Activated naive CD8-positive, alpha-beta T cell treated with anti-CD3 and anti-CD28 coated beads, Interleukin-2, amount 50 U/mL, for 24 hours (primary cell): ENCODE measurements around the gene SLC25A47.

Experiments used
- ATAC-seq: fragments of 150-1000 bp; cut with Tn5 transposase; one replicate; pipeline ENCODE4 v1.10.0; 2021
- DNase-seq: peaks from one replicate; pipeline ENCODE4 v3.0.0; 2021
- H3K27ac Mint-ChIP-seq: one replicate; pipeline ENCODE4 v1.8.0; 2021; ENCODE audit warnings: mild to moderate bottlenecking, mixed read lengths
- H3K27me3 Mint-ChIP-seq: one replicate; pipeline ENCODE4 v1.8.0; 2021; ENCODE audit warnings: mixed read lengths
- H3K36me3 Mint-ChIP-seq: one replicate; pipeline ENCODE4 v1.8.0; 2021; ENCODE audit warnings: low read depth, mixed read lengths
- H3K4me1 Mint-ChIP-seq: one replicate; pipeline ENCODE4 v1.8.0; 2021; ENCODE audit warnings: mixed read lengths
- H3K4me3 Mint-ChIP-seq: one replicate; pipeline ENCODE4 v1.8.0; 2021; ENCODE audit warnings: mild to moderate bottlenecking, moderate library complexity, mixed read lengths
- H3K9me3 Mint-ChIP-seq: one replicate; pipeline ENCODE4 v1.8.0; 2021; ENCODE audit warnings: mixed read lengths

Gene SLC25A47

DNA sequence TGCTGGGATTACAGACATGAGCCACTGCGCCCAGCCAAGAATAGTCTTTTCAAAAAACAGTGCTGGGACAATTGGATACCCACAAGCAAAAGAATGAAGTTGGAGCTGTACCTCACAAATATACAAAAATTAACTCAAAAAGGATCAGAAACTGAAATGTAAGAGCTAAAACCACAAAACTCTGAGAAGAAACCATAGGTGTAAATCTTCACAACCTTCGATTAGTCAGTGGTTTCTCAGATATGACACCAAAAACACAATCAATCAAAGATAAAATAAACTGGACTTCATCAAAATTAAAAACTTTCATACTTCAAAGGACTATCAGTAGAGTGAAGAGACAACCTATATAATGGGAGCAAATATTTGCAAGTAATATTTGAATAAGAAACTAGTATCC is 35.3 kb downstream of the SLC25A47 start:
- H3K4me1 Mint-ChIP-seq: peaks cover 15% of the 10 kb centered on the region
- no peaks in the 10 kb centered on the region for H3K27me3 Mint-ChIP-seq
- H3K9me3 Mint-ChIP-seq: no peaks in the 10 kb centered on the region
- ATAC-seq: no peak
- H3K27ac Mint-ChIP-seq: no peak overlapping the region
- DNase-seq: no peak
- peaks cover 91% of the 10 kb centered on the region for H3K36me3 Mint-ChIP-seq
- H3K4me3 Mint-ChIP-seq: no peak overlapping the region

DNA sequence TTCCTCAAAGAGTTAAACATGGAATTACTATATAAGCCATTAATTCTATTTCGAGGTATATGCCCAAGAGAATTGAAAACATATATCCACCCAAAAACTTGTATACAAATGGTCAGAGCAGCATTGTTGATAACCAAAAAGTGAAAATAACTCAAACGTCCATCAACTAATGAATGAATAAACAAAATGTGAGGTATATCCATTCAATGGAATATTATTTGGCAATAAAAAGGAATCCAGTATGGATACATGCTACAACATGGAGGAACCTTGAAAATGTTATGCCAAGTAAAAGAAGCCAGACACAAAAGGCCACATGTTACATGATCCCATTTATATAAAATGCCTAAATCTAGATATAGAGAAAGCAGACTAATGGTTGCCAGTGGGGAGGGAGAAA is 36.0 kb downstream of the SLC25A47 start:
- Mint-ChIP-seq H3K4me3 (no peak overlapping the region), H3K9me3 (no peaks in the 10 kb centered on the region), H3K4me1 (peaks cover 15% of the 10 kb centered on the region), H3K36me3 (peaks cover 89% of the 10 kb centered on the region), H3K27me3 (no peaks in the 10 kb centered on the region), H3K27ac (no peak overlapping the region)
- ATAC-seq: no peak
- no peak for DNase-seq

- Mint-ChIP-seq H3K36me3 (peaks cover 87% of the 10 kb centered on the region), H3K4me3 (no peak overlapping the region), H3K9me3 (no peaks in the 10 kb centered on the region), H3K27ac (no peak overlapping the region), H3K27me3 (no peaks in the 10 kb centered on the region), H3K4me1 (peaks cover 15% of the 10 kb centered on the region)
- no peak for DNase-seq
- ATAC-seq: no peak
Measured at GRCh38 chr14:100359881-100360280, 36.7 kb downstream of the SLC25A47 start.

GRCh38 chr14:100361626-100362025 is 38.5 kb downstream of the SLC25A47 start:
- Mint-ChIP-seq H3K36me3 (peaks cover 90% of the 10 kb centered on the region), H3K4me1 (peaks cover 15% of the 10 kb centered on the region), H3K27ac (no peak overlapping the region), H3K27me3 (no peaks in the 10 kb centered on the region), H3K4me3 (no peak overlapping the region), H3K9me3 (no peaks in the 10 kb centered on the region)
- no peak for ATAC-seq
- DNase-seq: no peak

DNA sequence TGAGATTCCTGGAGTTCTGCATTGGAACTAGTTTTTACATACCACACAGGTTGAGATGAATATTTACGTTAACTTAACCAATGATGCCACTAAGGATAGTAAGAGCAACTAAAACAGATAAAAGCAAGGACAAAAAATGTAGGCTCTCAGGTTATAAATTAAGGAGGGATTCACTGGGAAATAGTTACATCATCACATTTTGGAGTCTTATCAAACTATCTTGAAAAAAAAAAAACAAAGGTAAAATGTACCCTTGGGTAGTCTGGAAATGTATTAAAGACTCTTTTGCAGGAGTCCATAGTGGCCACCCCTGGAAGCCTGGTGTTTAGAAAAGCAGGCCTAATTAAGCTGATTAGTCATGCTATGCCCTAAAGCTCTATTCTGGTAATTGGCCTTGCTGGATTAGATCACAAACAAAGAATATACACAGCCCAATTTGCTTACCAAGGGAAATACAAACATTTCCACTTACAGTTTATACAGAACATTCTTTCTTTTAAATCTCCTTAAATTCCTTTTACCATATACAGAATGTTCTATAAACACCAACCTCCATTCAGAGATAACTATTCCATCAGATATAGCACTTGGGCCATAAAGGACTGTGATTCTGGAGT is 39.3 kb downstream of the SLC25A47 start:
- no peak for ATAC-seq
- H3K36me3 Mint-ChIP-seq: peaks cover 90% of the 10 kb centered on the region
- no peaks in the 10 kb centered on the region for H3K27me3 Mint-ChIP-seq
- no peak overlapping the region for H3K4me3 Mint-ChIP-seq
- H3K27ac Mint-ChIP-seq: no peak overlapping the region
- H3K9me3 Mint-ChIP-seq: no peaks in the 10 kb centered on the region
- no peak for DNase-seq
- peaks cover 19% of the 10 kb centered on the region for H3K4me1 Mint-ChIP-seq

- no peak overlapping the region for H3K4me3 Mint-ChIP-seq
- no peak for ATAC-seq
- H3K27me3 Mint-ChIP-seq: no peaks in the 10 kb centered on the region
- no peak for DNase-seq
- no peaks in the 10 kb centered on the region for H3K9me3 Mint-ChIP-seq
- no peak overlapping the region for H3K27ac Mint-ChIP-seq
- H3K4me1 Mint-ChIP-seq: peaks cover 24% of the 10 kb centered on the region
- H3K36me3 Mint-ChIP-seq: peaks cover 90% of the 10 kb centered on the region
Measured at GRCh38 chr14:100363053-100363452, 39.9 kb downstream of the SLC25A47 start.

DNA sequence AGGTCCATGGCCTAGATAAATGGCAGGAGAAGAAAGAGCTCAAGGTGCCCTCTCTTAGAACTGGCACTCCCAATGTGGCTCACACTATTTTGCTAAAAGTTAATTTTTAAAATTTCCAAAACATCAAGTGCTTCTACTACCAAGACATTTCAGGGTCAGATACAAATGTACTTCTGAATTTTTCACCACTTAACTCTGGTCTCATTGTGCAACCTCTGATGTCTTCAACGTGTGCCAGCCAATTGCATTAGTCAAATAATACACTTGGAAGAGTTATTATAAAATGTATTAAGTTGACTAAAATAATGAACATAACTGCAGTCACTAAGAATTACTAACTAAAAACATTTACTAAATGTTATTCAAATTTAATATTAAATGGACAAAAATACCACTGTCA is 41.3 kb downstream of the SLC25A47 start:
- DNase-seq (no peak), ATAC-seq (no peak)
- Mint-ChIP-seq H3K36me3 (peaks cover 87% of the 10 kb centered on the region), H3K4me1 (peaks cover 22% of the 10 kb centered on the region), H3K27me3 (no peaks in the 10 kb centered on the region), H3K4me3 (no peak overlapping the region), H3K9me3 (no peaks in the 10 kb centered on the region), H3K27ac (no peak overlapping the region)

GRCh38 chr14:100365741-100366140 is 42.6 kb downstream of the SLC25A47 start:
- Mint-ChIP-seq H3K27ac (no peak overlapping the region), H3K4me1 (peaks cover 32% of the 10 kb centered on the region), H3K27me3 (no peaks in the 10 kb centered on the region), H3K9me3 (no peaks in the 10 kb centered on the region), H3K4me3 (no peak overlapping the region), H3K36me3 (peaks cover 86% of the 10 kb centered on the region)
- ATAC-seq (no peak), DNase-seq (no peak)

- no peaks in the 10 kb centered on the region for H3K9me3 Mint-ChIP-seq
- H3K27me3 Mint-ChIP-seq: no peaks in the 10 kb centered on the region
- no peak for DNase-seq
- H3K36me3 Mint-ChIP-seq: peaks cover 86% of the 10 kb centered on the region
- H3K4me3 Mint-ChIP-seq: no peak overlapping the region
- peak overlapping the region; percentile 11 for H3K27ac Mint-ChIP-seq
- no peak for ATAC-seq
- H3K4me1 Mint-ChIP-seq: peaks cover 62% of the 10 kb centered on the region
Measured at GRCh38 chr14:100369019-100369418, 45.9 kb downstream of the SLC25A47 start.

DNA sequence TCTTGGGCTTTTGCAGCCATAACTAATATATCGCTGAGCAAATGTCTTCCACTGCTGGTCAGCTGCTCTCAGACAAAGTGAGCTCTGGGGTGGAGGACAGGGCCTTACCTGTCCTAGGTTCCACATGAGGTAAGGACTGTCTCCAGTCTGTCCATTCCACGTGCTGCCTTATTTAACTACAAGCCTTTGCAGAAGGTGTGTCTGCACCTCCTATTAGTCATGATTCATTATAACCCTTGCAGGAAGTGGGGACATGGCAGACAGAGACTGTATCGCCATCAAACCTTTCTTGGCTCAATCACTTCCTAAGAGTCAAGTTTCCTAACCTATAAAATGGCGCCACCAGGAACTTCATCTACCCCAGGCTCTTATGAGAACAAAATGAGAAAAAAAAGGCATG is 46.9 kb downstream of the SLC25A47 start:
- ATAC-seq (no peak), DNase-seq (no peak)
- Mint-ChIP-seq H3K36me3 (peaks cover 89% of the 10 kb centered on the region), H3K4me3 (peak overlapping the region; percentile 38), H3K27me3 (no peaks in the 10 kb centered on the region), H3K4me1 (peaks cover 71% of the 10 kb centered on the region), H3K27ac (no peak overlapping the region), H3K9me3 (no peaks in the 10 kb centered on the region)

DNA sequence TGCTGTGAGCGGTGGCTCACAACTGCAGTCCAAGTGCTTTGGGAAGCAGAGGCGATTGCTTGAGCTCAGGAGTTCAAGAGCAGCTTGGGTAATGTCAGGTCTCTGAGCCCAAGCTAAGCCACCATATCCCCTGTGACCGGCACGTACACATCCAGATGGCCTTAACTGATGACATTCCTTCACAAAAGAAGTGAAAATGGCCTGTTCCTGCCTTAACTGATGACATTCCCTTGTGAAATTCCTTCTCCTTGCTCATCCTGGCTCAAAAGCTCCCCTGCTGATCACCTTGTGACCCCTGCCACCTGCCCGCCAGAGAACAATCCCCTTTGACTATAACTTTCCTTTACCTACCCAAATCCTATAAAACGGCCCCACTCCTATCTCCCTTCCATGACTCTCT is 48.6 kb downstream of the SLC25A47 start:
- Mint-ChIP-seq H3K4me3 (peak overlapping the region; percentile 99), H3K9me3 (no peaks in the 10 kb centered on the region), H3K4me1 (peaks cover 82% of the 10 kb centered on the region), H3K27ac (peak overlapping the region; percentile 67), H3K36me3 (peaks cover 80% of the 10 kb centered on the region), H3K27me3 (no peaks in the 10 kb centered on the region)
- DNase-seq: no peak
- no peak for ATAC-seq

GRCh38 chr14:100372357-100373048 is 49.4 kb downstream of the SLC25A47 start:
- ATAC-seq (no peak), DNase-seq (no peak)
- Mint-ChIP-seq H3K9me3 (no peaks in the 10 kb centered on the region), H3K27ac (peak overlapping the region; percentile 100), H3K27me3 (no peaks in the 10 kb centered on the region), H3K4me1 (peaks cover 84% of the 10 kb centered on the region), H3K4me3 (peak overlapping the region; percentile 99), H3K36me3 (peaks cover 73% of the 10 kb centered on the region)

- DNase-seq: no peak
- H3K27me3 Mint-ChIP-seq: no peaks in the 10 kb centered on the region
- peaks cover 75% of the 10 kb centered on the region for H3K4me1 Mint-ChIP-seq
- H3K4me3 Mint-ChIP-seq: peak overlapping the region; percentile 99
- H3K27ac Mint-ChIP-seq: peak overlapping the region; percentile 100
- ATAC-seq: no peak
- H3K9me3 Mint-ChIP-seq: no peaks in the 10 kb centered on the region
- H3K36me3 Mint-ChIP-seq: peaks cover 60% of the 10 kb centered on the region
Measured at GRCh38 chr14:100374270-100374669, 51.1 kb downstream of the SLC25A47 start.

DNA sequence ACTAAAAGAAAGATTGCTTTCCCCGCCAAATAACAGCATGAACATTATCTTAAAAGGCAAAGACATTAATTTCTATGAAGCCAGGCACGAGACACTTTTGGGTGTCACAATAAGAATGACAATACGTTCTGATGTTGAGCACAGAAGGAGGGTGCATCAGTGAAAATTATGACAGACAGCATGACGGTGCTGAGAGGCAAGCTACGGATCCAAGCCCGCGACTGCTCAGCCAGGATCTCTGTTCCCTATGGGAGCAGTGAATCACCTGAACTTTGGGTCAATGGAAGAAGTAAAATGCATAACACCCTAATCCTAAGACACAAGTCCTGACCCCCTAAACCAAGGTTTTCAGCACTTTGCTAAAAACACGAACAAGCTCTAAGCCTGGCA is 51.7 kb downstream of the SLC25A47 start:
- DNase-seq (no peak), ATAC-seq (no peak)
- Mint-ChIP-seq H3K4me3 (peak overlapping the region; percentile 99), H3K27ac (peak overlapping the region; percentile 100), H3K4me1 (peaks cover 69% of the 10 kb centered on the region), H3K36me3 (peaks cover 55% of the 10 kb centered on the region), H3K27me3 (no peaks in the 10 kb centered on the region), H3K9me3 (no peaks in the 10 kb centered on the region)

DNA sequence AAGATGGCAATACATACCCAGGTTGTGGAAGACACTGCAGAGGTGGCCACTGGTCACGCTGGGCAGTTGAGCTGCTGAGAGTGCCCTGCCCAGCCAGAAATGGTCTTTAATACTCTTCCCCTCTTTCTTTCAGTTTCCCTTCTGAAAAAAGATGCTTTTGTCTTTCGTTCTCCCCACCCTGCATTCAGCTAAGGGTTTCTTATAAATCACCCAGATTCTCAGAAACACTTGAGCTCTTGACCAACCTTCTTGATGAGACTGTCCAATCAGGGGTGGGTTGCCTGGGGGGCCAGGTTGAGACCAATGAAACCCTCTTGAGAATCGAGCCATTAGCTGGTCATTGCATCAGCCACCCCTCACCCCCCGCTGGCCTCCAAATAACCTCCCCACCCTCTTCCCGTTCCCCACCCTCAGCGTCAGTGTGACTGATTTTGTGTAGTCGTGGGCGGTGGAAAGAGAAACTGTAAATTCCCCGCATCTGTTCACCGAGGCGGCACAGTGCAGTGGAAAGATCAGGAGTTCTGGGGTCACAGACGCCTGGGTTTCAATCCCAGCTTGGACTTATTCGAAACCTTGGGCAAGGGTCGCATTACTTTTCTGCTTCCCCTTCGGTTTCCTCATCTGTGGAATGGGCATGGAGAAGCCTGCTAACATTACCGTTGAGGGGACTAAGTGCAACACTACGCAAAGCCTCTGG is 52.3 kb downstream of the SLC25A47 start:
- ATAC-seq: peak; percentile 65

More for the DNA sequence above, 52.3 kb downstream of the SLC25A47 start:
- no peaks in the 10 kb centered on the region for H3K9me3 Mint-ChIP-seq
- H3K4me1 Mint-ChIP-seq: peaks cover 63% of the 10 kb centered on the region
- no peaks in the 10 kb centered on the region for H3K27me3 Mint-ChIP-seq
- H3K4me3 Mint-ChIP-seq: peak overlapping the region; percentile 99
- peak; percentile 86 for DNase-seq
- H3K27ac Mint-ChIP-seq: peak overlapping the region; percentile 100
- H3K36me3 Mint-ChIP-seq: peaks cover 50% of the 10 kb centered on the region
